ENCODE measurements around the gene TOM1L2.

DNA sequence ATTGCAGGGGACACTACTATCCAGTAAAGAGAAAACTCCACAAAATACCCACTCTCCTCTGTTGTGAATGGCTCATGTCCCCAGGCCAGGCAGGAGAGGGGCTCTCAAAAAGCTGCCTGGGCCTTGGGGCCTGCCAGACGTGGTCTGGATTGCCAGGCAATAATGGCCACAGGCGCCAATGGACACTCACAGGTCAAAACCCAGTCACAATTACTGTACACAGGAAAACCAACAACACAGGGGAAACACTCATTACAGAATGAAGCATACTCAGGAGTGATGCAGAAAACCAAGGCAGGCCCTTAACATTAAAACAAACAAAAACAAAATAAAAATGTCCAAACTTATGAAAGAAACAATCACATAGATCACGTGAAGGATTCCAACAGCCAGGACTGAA, 100.3 kb downstream of the TOM1L2 start:
- TF ChIP-seq, protein P1, sequence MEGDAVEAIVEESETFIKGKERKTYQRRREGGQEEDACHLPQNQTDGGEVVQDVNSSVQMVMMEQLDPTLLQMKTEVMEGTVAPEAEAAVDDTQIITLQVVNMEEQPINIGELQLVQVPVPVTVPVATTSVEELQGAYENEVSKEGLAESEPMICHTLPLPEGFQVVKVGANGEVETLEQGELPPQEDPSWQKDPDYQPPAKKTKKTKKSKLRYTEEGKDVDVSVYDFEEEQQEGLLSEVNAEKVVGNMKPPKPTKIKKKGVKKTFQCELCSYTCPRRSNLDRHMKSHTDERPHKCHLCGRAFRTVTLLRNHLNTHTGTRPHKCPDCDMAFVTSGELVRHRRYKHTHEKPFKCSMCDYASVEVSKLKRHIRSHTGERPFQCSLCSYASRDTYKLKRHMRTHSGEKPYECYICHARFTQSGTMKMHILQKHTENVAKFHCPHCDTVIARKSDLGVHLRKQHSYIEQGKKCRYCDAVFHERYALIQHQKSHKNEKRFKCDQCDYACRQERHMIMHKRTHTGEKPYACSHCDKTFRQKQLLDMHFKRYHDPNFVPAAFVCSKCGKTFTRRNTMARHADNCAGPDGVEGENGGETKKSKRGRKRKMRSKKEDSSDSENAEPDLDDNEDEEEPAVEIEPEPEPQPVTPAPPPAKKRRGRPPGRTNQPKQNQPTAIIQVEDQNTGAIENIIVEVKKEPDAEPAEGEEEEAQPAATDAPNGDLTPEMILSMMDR (IDR thresholded peaks at IDR 0.05): no peak
- TF ChIP-seq POLR2A (IDR thresholded peaks at IDR 0.05): no peak

Measured in uterus (tissue), 2 donors.